ENCODE data around the gene PARVA. TPM values are rescaled to one million over a fixed set of nuclear protein-coding genes. Genes with fewer than 3 reads are reported as not detected.

Gene PARVA
- total and polyA plus RNA-seq, 2 of the 8 experiments (the other 6 are each of a cell fraction or from before 2014, with no cell fraction given) = 3.1 to 13.5 TPM

- Histone ChIP-seq H4K5ac (ENCODE audit: insufficient read length, low read depth, low read length) (no peak overlapping the region), H3K4me3 (ENCODE audit: extremely low read depth in 1 of 4, insufficient read depth in 2 of 4, low read depth in 3 of 4, low read length in 4 of 4) (no peak overlapping the region), H4K20me1 (replicated peaks in 1 of 2; ENCODE audit: control insufficient read depth in 1 of 2, insufficient read depth in 2 of 2, low read length in 2 of 2) (no peaks in the 10 kb centered on the region), H3K23me2 (ENCODE audit: low read depth, low read length) (no peaks in the 10 kb centered on the region), H2BK120ac (replicated peaks; ENCODE audit: low read depth, low read length) (no peak overlapping the region), H3K27me3 (replicated peaks in 1 of 4; ENCODE audit: control insufficient read depth in 3 of 4, extremely low read depth in 1 of 4, insufficient read depth in 3 of 4, low read length in 3 of 4) (no peaks in the 10 kb centered on the region), H3K4me1 (replicated peaks in 1 of 4; ENCODE audit: control insufficient read depth in 3 of 4, insufficient read depth in 4 of 4, low read length in 3 of 4) (peaks cover 0 to 4% (median 0%) of the 10 kb centered on the region in 4 experiments; a peak in 2 of 7 replicates), H4K91ac (replicated peaks; ENCODE audit: insufficient read length, low read length) (no peak overlapping the region), H2BK20ac (ENCODE audit: low read length) (no peak overlapping the region), H2BK12ac (ENCODE audit: low read depth, low read length) (no peak overlapping the region), H3K36me3 (ENCODE audit: control insufficient read depth in 2 of 4, insufficient read depth in 4 of 4, low read length in 3 of 4) (no peaks in the 10 kb centered on the region), H2BK5ac (ENCODE audit: low read depth, low read length) (no peak overlapping the region), H3K18ac (ENCODE audit: extremely low read depth, low read length) (no peak overlapping the region), H2AFZ (ENCODE audit: low read length) (no peak overlapping the region), H2AK5ac (ENCODE audit: low read depth, low read length) (no peak overlapping the region), H3K14ac (ENCODE audit: insufficient read length) (no peak overlapping the region), H2BK15ac (ENCODE audit: low read length) (no peak overlapping the region), H3K56ac (replicated peaks; ENCODE audit: insufficient read length, low read depth, low read length) (no peak overlapping the region), H3K27ac (ENCODE audit: low read depth, low read length) (no peak overlapping the region), H4K8ac (ENCODE audit: extremely low read depth, insufficient read depth, low read length) (no peak overlapping the region), H3K4ac (replicated peaks; ENCODE audit: insufficient read length, low read depth, low read length) (no peak overlapping the region), H3K9ac (replicated peaks in 1 of 4; ENCODE audit: extremely low read depth in 1 of 4, low read depth in 3 of 4, low read length in 3 of 4) (no peak overlapping the region), H3K79me1 (ENCODE audit: low read depth, low read length) (no peaks in the 10 kb centered on the region), H3K4me2 (ENCODE audit: insufficient read depth in 1 of 2, low read depth in 2 of 2, low read length in 2 of 2) (no peak overlapping the region), H3K23ac (ENCODE audit: insufficient read length) (no peak overlapping the region), H3K79me2 (ENCODE audit: control insufficient read depth in 1 of 2, insufficient read depth in 2 of 2, low read length in 2 of 2) (no peaks in the 10 kb centered on the region), H3K9me3 (ENCODE audit: insufficient read depth in 2 of 2, low read depth in 1 of 2, low read length in 1 of 2) (peaks cover 0 to 4% of the 10 kb centered on the region in 2 experiments; a peak in 1 of 4 replicates)
- 77% methylated on average over 5 of the region's 5 CpGs; no CpG with 5 or more reads in 1 of the 2 experiments for WGBS, 2 experiments (ENCODE audit: extremely low coverage in 1 of 2, insufficient coverage in 1 of 2, insufficient read length in 1 of 2, insufficient replicate concordance in 2 of 2, low coverage in 1 of 2, low lambda C conversion rate in 2 of 2, missing lambda C conversion rate in 1 of 2)
- CTCF ChIA-PET (ENCODE audit: partially characterized antibody) = interaction anchor here (1.1 to 2.2 kb wide), 4 partner anchors 12 to 67 kb away, joined by 5 to 8 read pairs (median 5); no protein-coding TSS in a partner anchor
- no peak for DNase-seq (ENCODE audit: low read depth in 1 of 2, low spot score in 2 of 2)
- POLR2A ChIA-PET (ENCODE audit: partially characterized antibody) = interaction anchor here (1.2 kb wide), 1 partner anchor 21 kb away, joined by 5 read pairs; the partner anchor contains the start of gene PARVA
- no peak for FAIRE-seq
These were observed 20.6 kb downstream of the PARVA start for GRCh38 chr11:12397931-12398334.

All from H1 (cell line).